K562 (cell line): Measurements from ENCODE around the gene SRL. TPM values are rescaled to one million over a fixed set of nuclear protein-coding genes. Genes with fewer than 3 reads are reported as not detected.
A peak's percentile ranks its signal among the peaks of the same experiment; 100 is the strongest.

Source experiments
- ATAC-seq: fragments of 200-7000 bp; cut with Tn5 transposase; 3 replicates; pipeline ENCODE4 v1.9.1; 2020; ENCODE audit warnings: moderate library complexity
- BruUV-seq: library from RNA; stranded (reverse); fragments of 400-500 nt; replicated peaks from 2 replicates; lab custom pipeline; 2021; lab: Mats Ljungman, UMichigan
- CTCF ChIA-PET: fragments of 300-600 bp; formaldehyde crosslinking; extraction: SDS; loops from one replicate; lab custom pipeline; 2021; ENCODE audit warnings: low intra/inter-chr PET ratio; lab: Yijun Ruan, JAX
- POLR2A ChIA-PET: fragments of 300-600, 350-650 bp; sonication (Branson Sonifier 250); formaldehyde crosslinking; extraction: SDS; loops from one replicate; lab custom pipeline; 2021; ENCODE audit warnings: antibody characterized with exemption, inconsistent platforms; lab: Yijun Ruan, JAX
- DNase-seq, 4 experiments: peaks; one replicate each; pipeline versions ENCODE4 v3.0.0 to v3.0.0-alpha.2; 2011 to 2018; ENCODE audit warnings: low spot score in 3 of 4, mixed read lengths in 3 of 4; ENCODE audit errors: extremely low read depth in 1 of 4
- FAIRE-seq: peaks from 2 replicates; lab custom pipeline; 2011; peaks lifted over from hg19 to GRCh38; lab: Jason Lieb, UNC
- H2AFZ ChIP-seq: 2 replicates; pipeline ENCODE4 v1.6.0; 2011; ENCODE audit warnings: low read depth, low read length, control low read depth, inconsistent platforms
- H3K27ac ChIP-seq: fragments of 200-600 bp; 3 replicates; pipeline ENCODE4 v1.8.0; 2011; ENCODE audit warnings: low read depth, mild to moderate bottlenecking, control low read depth, inconsistent platforms, low read length, moderate library complexity, mixed read lengths; ENCODE audit errors: extremely low read depth
- H3K27me3 ChIP-seq, 2 experiments: fragments of 300-600 bp in 1 of 2; 2 replicates in 1 of 2; 3 replicates in 1 of 2; pipeline versions ENCODE4 v1.6.0 to v1.8.0; 2011; ENCODE audit warnings: inconsistent platforms in 2 of 2, low read length in 2 of 2, mild to moderate bottlenecking in 1 of 2, mixed read lengths in 1 of 2, moderate library complexity in 1 of 2; ENCODE audit not compliant: control insufficient read depth in 2 of 2, insufficient read depth in 2 of 2
- H3K36me3 ChIP-seq: fragments of 300-600 bp; 3 replicates; pipeline ENCODE4 v1.8.0; 2011; ENCODE audit warnings: mild to moderate bottlenecking, low read length, inconsistent platforms; ENCODE audit not compliant: control insufficient read depth, insufficient read depth
- H3K4me1 ChIP-seq, 2 experiments: fragments of 200-600 bp in 1 of 2; replicated peaks in 1 of 2; 2 replicates in 1 of 2; 3 replicates in 1 of 2; pipeline versions ENCODE4 v1.5.1 to v1.8.0; 2011; ENCODE audit warnings: inconsistent platforms in 2 of 2, low read length in 2 of 2, mild to moderate bottlenecking in 1 of 2, mixed read lengths in 1 of 2, moderate library complexity in 1 of 2; ENCODE audit not compliant: control insufficient read depth in 2 of 2, insufficient read depth in 2 of 2
- H3K4me2 ChIP-seq: 2 replicates; pipeline ENCODE4 v1.6.1; 2011; ENCODE audit warnings: low read length, control low read depth, inconsistent platforms, mixed read lengths; ENCODE audit not compliant: insufficient read depth
- H3K4me3 ChIP-seq: fragments of 200-600 bp; sonication (generic), shearing (Covaris generic); 2 replicates; pipeline ENCODE4 v1.5.1; 2016; ENCODE audit warnings: control low read depth, inconsistent platforms
- H3K79me2 ChIP-seq: fragments of 200-600 bp; 3 replicates; pipeline ENCODE4 v1.8.0; 2011; ENCODE audit warnings: low read length, inconsistent platforms; ENCODE audit not compliant: control insufficient read depth, insufficient read depth
- H3K9ac ChIP-seq, 2 experiments: 2 replicates each; pipeline versions ENCODE4 v1.6.0 to v1.6.1; 2011; ENCODE audit warnings: low read depth in 2 of 2, low read length in 2 of 2, control low read depth in 1 of 2, inconsistent platforms in 1 of 2, mild to moderate bottlenecking in 1 of 2, mixed read lengths in 1 of 2; ENCODE audit not compliant: insufficient read depth in 1 of 2
- H3K9me1 ChIP-seq: one replicate; pipeline ENCODE4 v1.6.0; 2011; ENCODE audit warnings: inconsistent platforms, mild to moderate bottlenecking, low read length, moderate library complexity; ENCODE audit not compliant: control insufficient read depth, insufficient read depth
- H3K9me3 ChIP-seq: replicated peaks from 2 replicates; pipeline ENCODE4 v1.5.1; 2011; ENCODE audit warnings: low read depth, low read length, inconsistent platforms; ENCODE audit not compliant: control insufficient read depth, insufficient read depth
- H4K20me1 ChIP-seq: replicated peaks from 2 replicates; pipeline ENCODE4 v1.6.1; 2011; ENCODE audit warnings: low read length, inconsistent platforms, mixed read lengths; ENCODE audit not compliant: control insufficient read depth, insufficient read depth
- DIDO1 ChIP-seq: fragments of 450-650 bp; IDR thresholded peaks from 2 replicates; pipeline ENCODE4 v1.6.1; 2016; ENCODE audit warnings: low read depth, missing biosample characterization, missing genetic modification characterization
- HDAC6 ChIP-seq: IDR thresholded peaks from 2 replicates; pipeline ENCODE4 v1.6.1; 2012; ENCODE audit warnings: low read depth, mild to moderate bottlenecking, control low read depth, inconsistent platforms, low read length, moderate library complexity
- HMGN3 ChIP-seq: IDR thresholded peaks from 2 replicates; pipeline ENCODE4 v1.6.1; 2011; ENCODE audit warnings: borderline replicate concordance, low read depth, mild to moderate bottlenecking, mixed read lengths, low read length; ENCODE audit not compliant: insufficient read length; ENCODE audit errors: extremely low read depth
- MTA2 ChIP-seq: fragments of 450-650 bp; IDR thresholded peaks from 2 replicates; pipeline ENCODE4 v1.6.1; 2016; ENCODE audit warnings: low read depth
- SRSF7 ChIP-seq: fragments of 200-400 bp; formaldehyde crosslinking; optimal IDR thresholded peaks from 2 replicates; pipeline ENCODE3; 2017; ENCODE audit warnings: mild to moderate bottlenecking, low read depth, low read length
- ZNF507 ChIP-seq: conservative IDR thresholded peaks from 2 replicates; pipeline ENCODE4 v1.6.1; 2017; ENCODE audit warnings: missing genetic modification characterization, missing compliant biosample characterization
- WGBS: fragments of 100-300 bp; shearing (Covaris generic); methylation state at CpG from one replicate; pipeline ENCODE4 v1.1.6; 2016; ENCODE audit warnings: low coverage, mixed read lengths; ENCODE audit not compliant: insufficient coverage; ENCODE audit errors: missing lambda C conversion rate; 5-methylcytosine and 5-hydroxymethylcytosine counted together
- in situ Hi-C: fragments of 300-500 bp; cut with MboI; formaldehyde crosslinking; loops from 4 replicates; pipeline ENCODE4 v1.15.0; 2018; ENCODE audit warnings: inconsistent platforms, mixed read lengths
- intact Hi-C: fragments of 100-400 bp; cut with micrococcal nuclease; formaldehyde crosslinking; loops from 2 replicates; pipeline ENCODE4 v1.14.2; 2022
- polyA plus RNA-seq, 8 experiments: library from polyadenylated mRNA; depleted of rRNA in 4 of 8; stranded (reverse) in 5 of 8; unstranded in 3 of 8; fragments of >200 nt; fragmentation: Nextera tagmentation in 2 of 8; fragmentation: Illumina TruSeq in 1 of 8; extraction: Ambion mirVana in 2 of 8; extraction: Trizol in 1 of 8; gene quantifications; 2 replicates each; pipeline versions ENCODE4 v1.2.1 to v1.2.3, GENCODE V29; 2011 to 2014; ENCODE audit warnings: inconsistent platforms in 1 of 8, missing spikeins in 1 of 8
- total RNA-seq, 7 experiments: library from RNA; depleted of rRNA in 6 of 7; stranded (reverse); fragments of >200 nt in 6 of 7; fragmentation: Illumina TruSeq in 2 of 7; extraction: Trizol in 2 of 7; gene quantifications; 2 replicates each; pipeline versions ENCODE4 v1.2.1 to v1.2.3, GENCODE V29; 2011 to 2021; ENCODE audit warnings: low replicate concordance in 1 of 7
- TF ChIP-seq, protein P1 (sequence below): sonication (generic); formaldehyde crosslinking; IDR thresholded peaks from 2 replicates; pipeline ENCODE4 v1.8.1; 2023; ENCODE audit warnings: mild to moderate bottlenecking, missing genetic modification reagents
- TF ChIP-seq, protein P2 (sequence below): fragments of 250-450 bp; sonication (Bioruptor Pico); IDR thresholded peaks from 2 replicates; pipeline ENCODE4 v1.4.0; 2020; ENCODE audit warnings: mild to moderate bottlenecking, moderate library complexity, borderline replicate concordance

SRL gene
- total and polyA plus RNA-seq, 9 of the 15 experiments (the other 6 are each of a cell fraction or from before 2014, with no cell fraction given): 0.01 TPM; not detected in 8

DNA sequence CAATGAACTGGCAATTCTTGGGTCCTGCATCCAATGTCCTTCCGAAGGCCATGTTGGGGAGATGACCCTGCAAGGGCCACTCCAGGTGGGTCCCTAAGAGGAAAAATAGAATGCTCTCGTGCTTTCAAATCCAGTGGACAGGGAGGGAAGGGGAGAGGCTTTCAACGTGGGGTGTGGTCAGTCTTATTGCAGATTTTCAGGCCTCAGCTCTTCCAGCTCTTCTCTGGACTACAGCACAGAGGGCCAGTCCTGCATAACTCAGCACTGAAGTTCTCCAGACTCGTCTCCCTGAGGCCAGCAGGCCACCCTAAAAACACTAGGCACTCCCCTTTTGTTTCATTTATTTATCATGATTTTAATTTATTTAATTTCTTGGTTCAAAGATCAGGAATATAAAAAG, 43.1 kb downstream of the SRL start:
- BruUV-seq: no TSS peak
- Histone ChIP-seq H3K36me3 (no peaks in the 10 kb centered on the region), H3K79me2 (no peaks in the 10 kb centered on the region), H3K4me1 (peaks cover 3% of the 10 kb centered on the region in 2 experiments; a peak in 3 of 5 replicates), H4K20me1 (no peaks in the 10 kb centered on the region; the same call in 1 of the 2 replicates), H3K27ac (no peak overlapping the region; the same call in 2 of the 3 replicates), H3K9ac (0 out of 4 replicates have a peak overlapping the region, but pooled peaks of 1 of the 2 experiments have one; percentile 14), H3K4me3 (no peak overlapping the region), H3K4me2 (no peak overlapping the region), H3K9me3 (no peaks in the 10 kb centered on the region), H3K27me3 (peaks cover 8 to 46% of the 10 kb centered on the region in 2 experiments; a peak in 4 of 5 replicates), H2AFZ (no peak overlapping the region), H3K9me1 (no peaks in the 10 kb centered on the region)
- TF ChIP-seq, protein P1, sequence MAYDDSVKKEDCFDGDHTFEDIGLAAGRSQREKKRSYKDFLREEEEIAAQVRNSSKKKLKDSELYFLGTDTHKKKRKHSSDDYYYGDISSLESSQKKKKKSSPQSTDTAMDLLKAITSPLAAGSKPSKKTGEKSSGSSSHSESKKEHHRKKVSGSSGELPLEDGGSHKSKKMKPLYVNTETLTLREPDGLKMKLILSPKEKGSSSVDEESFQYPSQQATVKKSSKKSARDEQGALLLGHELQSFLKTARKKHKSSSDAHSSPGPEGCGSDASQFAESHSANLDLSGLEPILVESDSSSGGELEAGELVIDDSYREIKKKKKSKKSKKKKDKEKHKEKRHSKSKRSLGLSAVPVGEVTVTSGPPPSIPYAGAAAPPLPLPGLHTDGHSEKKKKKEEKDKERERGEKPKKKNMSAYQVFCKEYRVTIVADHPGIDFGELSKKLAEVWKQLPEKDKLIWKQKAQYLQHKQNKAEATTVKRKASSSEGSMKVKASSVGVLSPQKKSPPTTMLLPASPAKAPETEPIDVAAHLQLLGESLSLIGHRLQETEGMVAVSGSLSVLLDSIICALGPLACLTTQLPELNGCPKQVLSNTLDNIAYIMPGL (CRISPR knock-in tag): no peak
- TF ChIP-seq HMGN3 (no peak), DIDO1 (no peak), HDAC6 (no peak), SRSF7 (no peak), ZNF507 (no peak), MTA2 (no peak)
- TF ChIP-seq, protein P2, sequence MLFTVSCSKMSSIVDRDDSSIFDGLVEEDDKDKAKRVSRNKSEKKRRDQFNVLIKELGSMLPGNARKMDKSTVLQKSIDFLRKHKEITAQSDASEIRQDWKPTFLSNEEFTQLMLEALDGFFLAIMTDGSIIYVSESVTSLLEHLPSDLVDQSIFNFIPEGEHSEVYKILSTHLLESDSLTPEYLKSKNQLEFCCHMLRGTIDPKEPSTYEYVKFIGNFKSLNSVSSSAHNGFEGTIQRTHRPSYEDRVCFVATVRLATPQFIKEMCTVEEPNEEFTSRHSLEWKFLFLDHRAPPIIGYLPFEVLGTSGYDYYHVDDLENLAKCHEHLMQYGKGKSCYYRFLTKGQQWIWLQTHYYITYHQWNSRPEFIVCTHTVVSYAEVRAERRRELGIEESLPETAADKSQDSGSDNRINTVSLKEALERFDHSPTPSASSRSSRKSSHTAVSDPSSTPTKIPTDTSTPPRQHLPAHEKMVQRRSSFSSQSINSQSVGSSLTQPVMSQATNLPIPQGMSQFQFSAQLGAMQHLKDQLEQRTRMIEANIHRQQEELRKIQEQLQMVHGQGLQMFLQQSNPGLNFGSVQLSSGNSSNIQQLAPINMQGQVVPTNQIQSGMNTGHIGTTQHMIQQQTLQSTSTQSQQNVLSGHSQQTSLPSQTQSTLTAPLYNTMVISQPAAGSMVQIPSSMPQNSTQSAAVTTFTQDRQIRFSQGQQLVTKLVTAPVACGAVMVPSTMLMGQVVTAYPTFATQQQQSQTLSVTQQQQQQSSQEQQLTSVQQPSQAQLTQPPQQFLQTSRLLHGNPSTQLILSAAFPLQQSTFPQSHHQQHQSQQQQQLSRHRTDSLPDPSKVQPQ (CRISPR knock-in tag): no peak
- in situ Hi-C loops: no loop called here
- FAIRE-seq (no peak), DNase-seq (no peak), ATAC-seq (no peak)
- intact Hi-C loops: loop anchor here (10.0 kb wide), 1 partner anchor 214 kb away; no protein-coding TSS in a partner anchor
- POLR2A ChIA-PET: interaction anchor here (0.8 to 1.2 kb wide), 2 partner anchors 10 to 54 kb away, joined by 3 to 4 read pairs; no protein-coding TSS in a partner anchor
- WGBS: 1% methylated on average over 4 of the region's 4 CpGs
- CTCF ChIA-PET: interaction anchor here (2.5 kb wide), 1 partner anchor 131 kb away, joined by 18 read pairs; no protein-coding TSS in a partner anchor
